ENCODE data around the gene MC1R. TPM values are rescaled to one million over a fixed set of nuclear protein-coding genes. Genes with fewer than 3 reads are reported as not detected.

Gene MC1R
- total RNA-seq, 4 donors from 2014 or later = 3.6 to 29.3 (median 8.9) TPM

GRCh38 chr16:89908236-89908635 lies 10.4 kb upstream of the MC1R start:
- Histone ChIP-seq H3K27me3 (no peaks in the 10 kb centered on the region), H3K9me3 (no peaks in the 10 kb centered on the region), H3K36me3 (peaks cover 76% of the 10 kb centered on the region), H3K27ac (no peak overlapping the region), H3K4me3 (no peak overlapping the region), H3K4me1 (peaks cover 8% of the 10 kb centered on the region)
- WGBS = 92% methylated on average over 4 of the region's 4 CpGs
- DNase-seq (ENCODE audit: low spot score in 2 of 2) = no peak
- no peak for TF ChIP-seq EP300 (IDR thresholded peaks at IDR 0.05)
- no peak for TF ChIP-seq POLR2AphosphoS5 (IDR thresholded peaks at IDR 0.05)
- TF ChIP-seq CTCF (IDR thresholded peaks at IDR 0.05) = no peak
- no peak for TF ChIP-seq POLR2A (IDR thresholded peaks at IDR 0.05)

GRCh38 chr16:89909777-89910716 lies 8.6 kb upstream of the MC1R start:
- DNase-seq (ENCODE audit: low spot score in 2 of 2) = peak; percentile 86 to 89
- no peak overlapping the region for H3K27ac ChIP-seq
- TF ChIP-seq POLR2A (IDR thresholded peaks at IDR 0.05) (no peak), CTCF (IDR thresholded peaks at IDR 0.05) (peak; percentile 68 to 95), POLR2AphosphoS5 (IDR thresholded peaks at IDR 0.05) (peak in 1 of 3 donors; percentile 19)
- no peaks in the 10 kb centered on the region for H3K27me3 ChIP-seq
- peaks cover 8% of the 10 kb centered on the region for H3K4me1 ChIP-seq
- H3K4me3 ChIP-seq = no peak overlapping the region
- 51% methylated on average over 27 of the region's 47 CpGs for WGBS
- no peaks in the 10 kb centered on the region for H3K9me3 ChIP-seq
- peaks cover 58% of the 10 kb centered on the region for H3K36me3 ChIP-seq

GRCh38 chr16:89910717-89911354 lies 7.8 kb upstream of the MC1R start:
- Histone ChIP-seq H3K4me1 (peaks cover 8% of the 10 kb centered on the region), H3K4me3 (no peak overlapping the region), H3K36me3 (peaks cover 50% of the 10 kb centered on the region), H3K27me3 (no peaks in the 10 kb centered on the region), H3K9me3 (no peaks in the 10 kb centered on the region), H3K27ac (no peak overlapping the region)
- TF ChIP-seq POLR2A (IDR thresholded peaks at IDR 0.05) = no peak
- no peak for TF ChIP-seq EP300 (IDR thresholded peaks at IDR 0.05)
- peak in 1 of 2 donors; percentile 64 for DNase-seq (ENCODE audit: low spot score in 2 of 2)
- WGBS = 94% methylated on average over 17 of the region's 27 CpGs

- WGBS = 92% methylated on average over 14 of the region's 14 CpGs
- no peaks in the 10 kb centered on the region for H3K9me3 ChIP-seq
- no peak overlapping the region for H3K27ac ChIP-seq
- peaks cover 44% of the 10 kb centered on the region for H3K36me3 ChIP-seq
- no peak for TF ChIP-seq EP300 (IDR thresholded peaks at IDR 0.05)
- H3K27me3 ChIP-seq = no peaks in the 10 kb centered on the region
- H3K4me3 ChIP-seq = no peak overlapping the region
- H3K4me1 ChIP-seq = peaks cover 8% of the 10 kb centered on the region
- peak in 1 of 2 donors; percentile 64 for DNase-seq (ENCODE audit: low spot score in 2 of 2)
Measured at GRCh38 chr16:89911375-89911774, 7.3 kb upstream of the MC1R start.

GRCh38 chr16:89912143-89912542 lies 6.5 kb upstream of the MC1R start:
- Histone ChIP-seq H3K4me1 (peaks cover 10% of the 10 kb centered on the region), H3K4me3 (no peak overlapping the region), H3K27ac (no peak overlapping the region), H3K36me3 (peaks cover 37% of the 10 kb centered on the region), H3K9me3 (no peaks in the 10 kb centered on the region), H3K27me3 (no peaks in the 10 kb centered on the region)
- peak in 1 of 2 donors; percentile 62 for DNase-seq (ENCODE audit: low spot score in 2 of 2)
- WGBS = 84% methylated on average over 10 of the region's 13 CpGs
- TF ChIP-seq POLR2AphosphoS5 (IDR thresholded peaks at IDR 0.05) (no peak), POLR2A (IDR thresholded peaks at IDR 0.05) (no peak), EP300 (IDR thresholded peaks at IDR 0.05) (no peak), CTCF (IDR thresholded peaks at IDR 0.05) (no peak)

GRCh38 chr16:89912627-89913026 lies 6.0 kb upstream of the MC1R start:
- Histone ChIP-seq H3K27me3 (no peaks in the 10 kb centered on the region), H3K9me3 (no peaks in the 10 kb centered on the region), H3K4me1 (peaks cover 15% of the 10 kb centered on the region), H3K36me3 (peaks cover 35% of the 10 kb centered on the region), H3K4me3 (no peak overlapping the region), H3K27ac (no peak overlapping the region)
- TF ChIP-seq POLR2AphosphoS5 (IDR thresholded peaks at IDR 0.05) (no peak), CTCF (IDR thresholded peaks at IDR 0.05) (no peak), POLR2A (IDR thresholded peaks at IDR 0.05) (no peak), EP300 (IDR thresholded peaks at IDR 0.05) (no peak)
- peak in 1 of 2 donors; percentile 64 for DNase-seq (ENCODE audit: low spot score in 2 of 2)
- WGBS = 78% methylated on average over 8 of the region's 14 CpGs
